Liver (tissue), 9 donors: Measurements from ENCODE around the gene CCAR1. TPM values are rescaled to one million over a fixed set of nuclear protein-coding genes. Genes with fewer than 3 reads are reported as not detected.

Source experiments
- DNase-seq: peaks from one replicate; pipeline ENCODE4 v3.0.0-alpha.2; 2017; ENCODE audit warnings: low spot score
- H3K27ac ChIP-seq, 2 donors: one replicate each; pipeline ENCODE4 v1.7.0; 2013; ENCODE audit warnings: inconsistent platforms in 2 of 2, low read length in 2 of 2, control low read depth in 1 of 2, low read depth in 1 of 2, mild to moderate bottlenecking in 1 of 2
- H3K27me3 ChIP-seq, 4 donors: one replicate each; pipeline versions ENCODE4 v1.6.1 to v1.7.0; 2013; ENCODE audit warnings: low read length in 3 of 4, inconsistent platforms in 1 of 4, mild to moderate bottlenecking in 1 of 4, moderate library complexity in 1 of 4; ENCODE audit not compliant: control insufficient read depth in 4 of 4, insufficient read depth in 4 of 4
- H3K36me3 ChIP-seq, 4 donors: one replicate each; pipeline versions ENCODE4 v1.6.1 to v1.7.0; 2013; ENCODE audit warnings: low read length in 3 of 4, mild to moderate bottlenecking in 3 of 4, low read depth in 1 of 4, moderate library complexity in 1 of 4; ENCODE audit not compliant: control insufficient read depth in 4 of 4, insufficient read depth in 3 of 4
- H3K4me1 ChIP-seq, 4 donors: one replicate each; pipeline versions ENCODE4 v1.6.1 to v1.7.0; 2013; ENCODE audit warnings: low read length in 3 of 4, mild to moderate bottlenecking in 3 of 4, moderate library complexity in 1 of 4; ENCODE audit not compliant: control insufficient read depth in 4 of 4, insufficient read depth in 4 of 4
- H3K4me3 ChIP-seq, 3 donors: one replicate each; pipeline versions ENCODE4 v1.6.1 to v1.7.0; 2013; ENCODE audit warnings: low read length in 3 of 3, control low read depth in 1 of 3, low read depth in 1 of 3, mild to moderate bottlenecking in 1 of 3
- H3K9ac ChIP-seq, 2 donors: one replicate each; pipeline ENCODE4 v1.7.0; 2013; ENCODE audit warnings: low read length in 2 of 2, mild to moderate bottlenecking in 2 of 2, moderate library complexity in 2 of 2, control low read depth in 1 of 2, low read depth in 1 of 2
- H3K9me3 ChIP-seq, 4 donors: one replicate each; pipeline versions ENCODE4 v1.6.1 to v1.7.0; 2013; ENCODE audit warnings: low read length in 3 of 4; ENCODE audit not compliant: control insufficient read depth in 4 of 4
- ATF3 ChIP-seq: IDR thresholded peaks from 2 replicates; pipeline ENCODE4 v1.6.1; 2016; ENCODE audit warnings: antibody characterized with exemption
- CTCF ChIP-seq: fragments of 150-350 bp; IDR thresholded peaks from 2 replicates; pipeline ENCODE4 v1.5.1; 2017; ENCODE audit warnings: improper control_type of control experiment, low read depth, low read length; ENCODE audit not compliant: missing input control
- EGR1 ChIP-seq, 2 donors: IDR thresholded peaks; 2 replicates each; pipeline ENCODE4 v1.6.1; 2016 to 2018; ENCODE audit warnings: antibody characterized with exemption in 2 of 2, low read depth in 2 of 2
- FOXA1 ChIP-seq: IDR thresholded peaks from 2 replicates; pipeline ENCODE4 v1.6.1; 2016; ENCODE audit warnings: antibody characterized with exemption
- FOXA2 ChIP-seq: IDR thresholded peaks from 2 replicates; pipeline ENCODE4 v1.6.1; 2016; ENCODE audit warnings: antibody characterized with exemption
- GABPA ChIP-seq, 2 donors: IDR thresholded peaks in 1 of 2; conservative IDR thresholded peaks in 1 of 2; 2 replicates each; pipeline ENCODE4 v1.6.1; 2016; ENCODE audit warnings: antibody characterized with exemption in 2 of 2, mild to moderate bottlenecking in 1 of 2, moderate library complexity in 1 of 2
- HNF4A ChIP-seq, 2 donors: conservative IDR thresholded peaks; 2 replicates each; pipeline ENCODE4 v1.6.1; 2016; ENCODE audit warnings: antibody characterized with exemption in 2 of 2, mild to moderate bottlenecking in 2 of 2
- HNF4G ChIP-seq: IDR thresholded peaks from 2 replicates; pipeline ENCODE4 v1.6.1; 2016; ENCODE audit warnings: antibody characterized with exemption
- JUND ChIP-seq, 2 donors: IDR thresholded peaks; 2 replicates each; pipeline ENCODE4 v1.6.1; 2016; ENCODE audit warnings: antibody characterized with exemption in 2 of 2
- NR2F2 ChIP-seq: IDR thresholded peaks from 2 replicates; pipeline ENCODE4 v1.6.1; 2016; ENCODE audit warnings: antibody characterized with exemption
- RAD21 ChIP-seq, 2 donors: IDR thresholded peaks; 2 replicates each; pipeline ENCODE4 v1.6.1; 2016; ENCODE audit warnings: antibody characterized with exemption in 2 of 2, mild to moderate bottlenecking in 2 of 2
- REST ChIP-seq: IDR thresholded peaks from 2 replicates; pipeline ENCODE4 v1.6.1; 2016; ENCODE audit warnings: antibody characterized with exemption, mild to moderate bottlenecking
- RXRA ChIP-seq, 2 donors: IDR thresholded peaks; 2 replicates each; pipeline ENCODE4 v1.6.1; 2017 to 2018; ENCODE audit warnings: antibody characterized with exemption in 2 of 2, mild to moderate bottlenecking in 1 of 2
- SP1 ChIP-seq: IDR thresholded peaks from 2 replicates; pipeline ENCODE4 v1.6.1; 2018; ENCODE audit warnings: antibody characterized with exemption, mild to moderate bottlenecking
- WGBS: extraction: QIAGEN DNeasy Blood & Tissue Kit; methylation state at CpG from one replicate; pipeline ENCODE4 v1.1.7; 2013; 5-methylcytosine and 5-hydroxymethylcytosine counted together
- polyA plus RNA-seq, 2 donors: library from polyadenylated mRNA; stranded (reverse) in 1 of 2; unstranded in 1 of 2; fragments of 200-250 nt in 1 of 2; fragments of >200 nt in 1 of 2; fragmentation: Nextera tagmentation in 1 of 2; extraction: Ambion mirVana in 1 of 2; gene quantifications; one replicate each; pipeline versions ENCODE4 v1.2.1 to v1.2.3, GENCODE V29; 2013 to 2015
- total RNA-seq, 2 donors: library from RNA; depleted of rRNA; stranded (reverse); fragments of >200 nt; gene quantifications; one replicate each; pipeline ENCODE4 v1.2.3, GENCODE V29; 2014
- donor health status: healthy.
- donor health status: healthy.
- donor health status: healthy.
- donor health status: healthy.
- donor health status: healthy.

CCAR1 gene
- total and polyA plus RNA-seq, 4 donors, result 10.5 to 27.5 (median 19.8) TPM

GRCh38 chr10:68792115-68792514, 71.1 kb downstream of the CCAR1 start:
- peaks cover 0 to 1% (median 0%) of the 10 kb centered on the region in 4 donors for H3K4me1 ChIP-seq
- H3K36me3 ChIP-seq, result peaks cover 10 to 45% (median 37%) of the 10 kb centered on the region in 4 donors
- 77% methylated on average over 1 of the region's 1 CpG for WGBS
- no peak overlapping the region for H3K27ac ChIP-seq
- TF ChIP-seq FOXA1, result no peak
- TF ChIP-seq HNF4A (conservative IDR thresholded peaks at IDR 0.05), result no peak
- TF ChIP-seq SP1, result no peak
- TF ChIP-seq RXRA (IDR thresholded peaks at IDR 0.05), result no peak
- peak; percentile 30 to 34 for TF ChIP-seq RAD21 (IDR thresholded peaks at IDR 0.05)
- DNase-seq, result no peak
- H3K27me3 ChIP-seq, result no peaks in the 10 kb centered on the region
- H3K9me3 ChIP-seq, result no peaks in the 10 kb centered on the region
- no peak overlapping the region for H3K4me3 ChIP-seq
- no peak overlapping the region for H3K9ac ChIP-seq

GRCh38 chr10:68795886-68796532, 75.0 kb downstream of the CCAR1 start:
- Histone ChIP-seq H3K27me3 (no peaks in the 10 kb centered on the region), H3K27ac (no peak overlapping the region), H3K36me3 (peaks cover 2 to 10% (median 7%) of the 10 kb centered on the region in 4 donors), H3K9ac (no peak overlapping the region), H3K9me3 (no peaks in the 10 kb centered on the region), H3K4me1 (peaks cover 0 to 1% (median 0%) of the 10 kb centered on the region in 4 donors), H3K4me3 (no peak overlapping the region)
- TF ChIP-seq CTCF, result no peak
- TF ChIP-seq REST, result no peak
- no peak for TF ChIP-seq JUND (IDR thresholded peaks at IDR 0.05)
- no peak for TF ChIP-seq FOXA1
- TF ChIP-seq NR2F2, result no peak
- TF ChIP-seq RAD21 (IDR thresholded peaks at IDR 0.05), result no peak
- TF ChIP-seq ATF3, result no peak
- no peak for TF ChIP-seq FOXA2
- TF ChIP-seq GABPA (IDR thresholded peaks at IDR 0.05 in 1 of 2, conservative IDR thresholded peaks at IDR 0.05 in 1 of 2), result no peak
- TF ChIP-seq HNF4G, result no peak
- TF ChIP-seq HNF4A (conservative IDR thresholded peaks at IDR 0.05), result no peak
- no peak for TF ChIP-seq EGR1 (IDR thresholded peaks at IDR 0.05; ENCODE audit: low read depth in 2 of 2)
- 97% methylated on average over 4 of the region's 4 CpGs for WGBS
- no peak for DNase-seq
